Subcutaneous abdominal adipose tissue (tissue), 5 donors: Measurements from ENCODE around the gene MUC16.
"Not testable (repeated sequence)": the region's sequence is repeated elsewhere in the genome, so short reads cannot be mapped to it uniquely, and the experiment has no call there.

Experiments
- H3K27ac ChIP-seq: one replicate; pipeline ENCODE4 v1.7.0; 2013; ENCODE audit warnings: low read depth, mild to moderate bottlenecking, inconsistent platforms, low read length, moderate library complexity
- H3K27me3 ChIP-seq, 5 donors: one replicate each; pipeline ENCODE4 v1.7.0; 2013; ENCODE audit warnings: low read length in 5 of 5, inconsistent platforms in 1 of 5; ENCODE audit not compliant: control insufficient read depth in 5 of 5, insufficient read depth in 4 of 5
- H3K36me3 ChIP-seq, 5 donors: one replicate each; pipeline ENCODE4 v1.7.0; 2013; ENCODE audit warnings: low read length in 5 of 5; ENCODE audit not compliant: control insufficient read depth in 5 of 5, insufficient read depth in 5 of 5
- H3K4me1 ChIP-seq, 5 donors: one replicate each; pipeline ENCODE4 v1.7.0; 2013; ENCODE audit warnings: low read length in 5 of 5, mild to moderate bottlenecking in 3 of 5, moderate library complexity in 1 of 5; ENCODE audit not compliant: control insufficient read depth in 5 of 5, insufficient read depth in 5 of 5
- H3K4me3 ChIP-seq, 5 donors: one replicate each; pipeline ENCODE4 v1.7.0; 2013; ENCODE audit warnings: low read length in 5 of 5, low read depth in 1 of 5
- H3K9ac ChIP-seq, 5 donors: one replicate each; pipeline ENCODE4 v1.7.0; 2013; ENCODE audit warnings: low read length in 5 of 5, mild to moderate bottlenecking in 4 of 5, moderate library complexity in 3 of 5
- H3K9me3 ChIP-seq, 5 donors: one replicate each; pipeline ENCODE4 v1.7.0; 2013; ENCODE audit warnings: low read length in 5 of 5; ENCODE audit not compliant: control insufficient read depth in 5 of 5
- donor health status: healthy.
- donor health status: healthy.
- donor health status: healthy.
- donor health status: healthy.
- donor health status: healthy.

The MUC16 gene

GRCh38 chr19:9009935-9010651 is at the start of gene MUC16:
MUC16 (minus strand) TSS chr19:9010409.
- Histone ChIP-seq H3K27me3 (peaks cover 4 to 20% (median 8%) of the 10 kb centered on the region in 5 donors), H3K36me3 (no peaks in the 10 kb centered on the region), H3K4me1 (no peaks in the 10 kb centered on the region), H3K4me3 (no peak within 1 kb of the TSS), H3K9ac (no peak within 1 kb of the TSS), H3K27ac (no peak within 1 kb of the TSS), H3K9me3 (peaks cover 0 to 3% (median 0%) of the 10 kb centered on the region in 5 donors)

GRCh38 chr19:9058905-9059667 is 48.9 kb upstream of the MUC16 start:
- Histone ChIP-seq H3K9me3 (no peaks in the 10 kb centered on the region), H3K4me1 (no peaks in the 10 kb centered on the region), H3K4me3 (no peak overlapping the region), H3K9ac (no peak overlapping the region), H3K36me3 (no peaks in the 10 kb centered on the region), H3K27ac (no peak overlapping the region), H3K27me3 (no peaks in the 10 kb centered on the region)

GRCh38 chr19:9057505-9058258 is 47.5 kb upstream of the MUC16 start:
- H3K4me1 ChIP-seq = no peaks in the 10 kb centered on the region
- H3K4me3 ChIP-seq = no peak overlapping the region
- H3K9me3 ChIP-seq = no peaks in the 10 kb centered on the region
- H3K9ac ChIP-seq = no peak overlapping the region
- no peaks in the 10 kb centered on the region for H3K27me3 ChIP-seq
- no peaks in the 10 kb centered on the region for H3K36me3 ChIP-seq
- H3K27ac ChIP-seq = no peak overlapping the region

GRCh38 chr19:9056131-9056530 is 45.9 kb upstream of the MUC16 start:
- not testable (repeated sequence) for H3K9ac ChIP-seq, H3K9me3 ChIP-seq, H3K4me3 ChIP-seq, H3K4me1 ChIP-seq, H3K27ac ChIP-seq, H3K36me3 ChIP-seq, H3K27me3 ChIP-seq

GRCh38 chr19:9054765-9055164 is 44.6 kb upstream of the MUC16 start:
- H3K9me3 ChIP-seq = no peaks in the 10 kb centered on the region
- H3K9ac ChIP-seq = no peak overlapping the region
- no peaks in the 10 kb centered on the region for H3K36me3 ChIP-seq
- H3K27ac ChIP-seq = no peak overlapping the region
- no peaks in the 10 kb centered on the region for H3K4me1 ChIP-seq
- H3K27me3 ChIP-seq = no peaks in the 10 kb centered on the region
- H3K4me3 ChIP-seq = no peak overlapping the region

- Histone ChIP-seq H3K4me3 (no peak overlapping the region), H3K36me3 (no peaks in the 10 kb centered on the region), H3K27ac (no peak overlapping the region), H3K4me1 (no peaks in the 10 kb centered on the region), H3K27me3 (no peaks in the 10 kb centered on the region), H3K9me3 (no peaks in the 10 kb centered on the region), H3K9ac (no peak overlapping the region)
Observed at GRCh38 chr19:9054207-9054606, 44.0 kb upstream of the MUC16 start.

GRCh38 chr19:9053674-9054073 is 43.5 kb upstream of the MUC16 start:
- not testable (repeated sequence) for H3K4me3 ChIP-seq, H3K4me1 ChIP-seq, H3K27ac ChIP-seq, H3K27me3 ChIP-seq, H3K9me3 ChIP-seq, H3K9ac ChIP-seq, H3K36me3 ChIP-seq

GRCh38 chr19:9052894-9053293 is 42.7 kb upstream of the MUC16 start:
- H3K27me3 ChIP-seq = no peaks in the 10 kb centered on the region
- H3K9me3 ChIP-seq = no peaks in the 10 kb centered on the region
- no peak overlapping the region for H3K27ac ChIP-seq
- no peak overlapping the region for H3K9ac ChIP-seq
- H3K4me1 ChIP-seq = no peaks in the 10 kb centered on the region
- H3K36me3 ChIP-seq = no peaks in the 10 kb centered on the region
- H3K4me3 ChIP-seq = no peak overlapping the region

- Histone ChIP-seq H3K4me3 (no peak overlapping the region), H3K4me1 (no peaks in the 10 kb centered on the region), H3K27ac (no peak overlapping the region), H3K27me3 (no peaks in the 10 kb centered on the region), H3K9ac (no peak overlapping the region), H3K36me3 (no peaks in the 10 kb centered on the region), H3K9me3 (no peaks in the 10 kb centered on the region)
Observed at GRCh38 chr19:9046694-9047093, 36.5 kb upstream of the MUC16 start.

- H3K9me3 ChIP-seq = no peaks in the 10 kb centered on the region
Observed at GRCh38 chr19:9044449-9044848, 34.2 kb upstream of the MUC16 start.

More at GRCh38 chr19:9044449-9044848, 34.2 kb upstream of the MUC16 start:
- no peaks in the 10 kb centered on the region for H3K27me3 ChIP-seq
- H3K27ac ChIP-seq = no peak overlapping the region
- H3K4me3 ChIP-seq = no peak overlapping the region
- H3K36me3 ChIP-seq = no peaks in the 10 kb centered on the region
- no peak overlapping the region for H3K9ac ChIP-seq
- no peaks in the 10 kb centered on the region for H3K4me1 ChIP-seq
